ENCODE results near the gene KLHL42. TPM values are rescaled to one million over a fixed set of nuclear protein-coding genes. Genes with fewer than 3 reads are reported as not detected.

KLHL42 gene
- total and polyA plus RNA-seq, 2 of the 13 experiments (the other 11 are each of a cell fraction or from before 2014, with no cell fraction given), result 13.5 to 14.0 TPM

DNA sequence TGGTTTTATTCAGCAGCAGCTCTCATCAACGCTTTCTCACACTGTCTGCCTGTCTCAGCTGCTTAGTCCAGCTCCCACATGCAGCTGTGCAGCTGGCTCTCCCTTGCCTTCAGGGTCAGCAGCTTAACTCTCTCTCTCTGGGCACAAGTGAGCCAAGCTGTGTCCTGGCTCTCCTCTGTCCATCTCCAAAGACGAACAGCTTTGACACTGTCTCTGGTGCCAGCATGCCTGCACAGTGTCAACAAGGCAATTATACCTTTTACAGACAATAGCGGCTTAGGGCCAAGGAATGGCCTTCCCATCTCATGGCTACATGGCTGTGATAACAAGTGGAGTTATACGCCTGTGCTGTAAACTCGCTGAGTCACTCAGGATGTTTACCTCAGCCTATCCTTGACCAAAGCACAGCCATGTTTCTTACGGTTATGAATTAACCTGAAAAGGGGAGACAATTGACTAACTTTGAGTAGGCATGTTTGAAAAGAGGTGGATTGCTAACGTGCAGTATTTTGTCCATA is 38.4 kb downstream of the KLHL42 start (continued):
- TF ChIP-seq ZNF792 (CRISPR knock-in tag; IDR thresholded peaks at IDR 0.05) (0 out of 2 replicates have a peak, but pooled peaks have one; percentile 18), TEAD3 (CRISPR knock-in tag; optimal IDR thresholded peaks at IDR 0.05; ENCODE audit: borderline replicate concordance) (peak; percentile 38), SMAD3 (CRISPR knock-in tag; IDR thresholded peaks at IDR 0.05) (no peak), PPARG (CRISPR knock-in tag; conservative IDR thresholded peaks at IDR 0.05) (no peak), ZNF879 (CRISPR knock-in tag; IDR thresholded peaks at IDR 0.05) (no peak), MXI1 (IDR thresholded peaks at IDR 0.05; ENCODE audit: borderline replicate concordance, low read depth, low read length) (no peak), ZMAT3 (CRISPR knock-in tag; conservative IDR thresholded peaks at IDR 0.05) (no peak), ZSCAN12 (CRISPR knock-in tag; IDR thresholded peaks at IDR 0.05) (no peak), HDAC6 (IDR thresholded peaks at IDR 0.05; ENCODE audit: low read depth, low read length) (no peak), ZEB1 (IDR thresholded peaks at IDR 0.05; ENCODE audit: insufficient replicate concordance, low read depth) (no peak), SIX4 (CRISPR knock-in tag; IDR thresholded peaks at IDR 0.05) (no peak), YEATS2 (CRISPR knock-in tag; IDR thresholded peaks at IDR 0.05; ENCODE audit: borderline replicate concordance) (no peak), ATRX (CRISPR knock-in tag; IDR thresholded peaks at IDR 0.05; ENCODE audit: borderline replicate concordance) (no peak), MBNL3 (CRISPR knock-in tag; conservative IDR thresholded peaks at IDR 0.05) (no peak), KDM5B (CRISPR knock-in tag; IDR thresholded peaks at IDR 0.05; ENCODE audit: borderline replicate concordance) (no peak), NFE2L2 (IDR thresholded peaks at IDR 0.05; ENCODE audit: low read length) (peak; percentile 92), DMAP1 (CRISPR knock-in tag; IDR thresholded peaks at IDR 0.05) (no peak), ZBTB1 (CRISPR knock-in tag; IDR thresholded peaks at IDR 0.05; ENCODE audit: borderline replicate concordance) (no peak), ZNF768 (CRISPR knock-in tag; IDR thresholded peaks at IDR 0.05) (peak; percentile 84)
- TF ChIP-seq, protein P1, sequence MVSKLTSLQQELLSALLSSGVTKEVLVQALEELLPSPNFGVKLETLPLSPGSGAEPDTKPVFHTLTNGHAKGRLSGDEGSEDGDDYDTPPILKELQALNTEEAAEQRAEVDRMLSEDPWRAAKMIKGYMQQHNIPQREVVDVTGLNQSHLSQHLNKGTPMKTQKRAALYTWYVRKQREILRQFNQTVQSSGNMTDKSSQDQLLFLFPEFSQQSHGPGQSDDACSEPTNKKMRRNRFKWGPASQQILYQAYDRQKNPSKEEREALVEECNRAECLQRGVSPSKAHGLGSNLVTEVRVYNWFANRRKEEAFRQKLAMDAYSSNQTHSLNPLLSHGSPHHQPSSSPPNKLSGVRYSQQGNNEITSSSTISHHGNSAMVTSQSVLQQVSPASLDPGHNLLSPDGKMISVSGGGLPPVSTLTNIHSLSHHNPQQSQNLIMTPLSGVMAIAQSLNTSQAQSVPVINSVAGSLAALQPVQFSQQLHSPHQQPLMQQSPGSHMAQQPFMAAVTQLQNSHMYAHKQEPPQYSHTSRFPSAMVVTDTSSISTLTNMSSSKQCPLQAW (CRISPR knock-in tag; IDR thresholded peaks at IDR 0.05), result peak; percentile 51; the same call in 1 of the 2 replicates
- TF ChIP-seq, protein P2, sequence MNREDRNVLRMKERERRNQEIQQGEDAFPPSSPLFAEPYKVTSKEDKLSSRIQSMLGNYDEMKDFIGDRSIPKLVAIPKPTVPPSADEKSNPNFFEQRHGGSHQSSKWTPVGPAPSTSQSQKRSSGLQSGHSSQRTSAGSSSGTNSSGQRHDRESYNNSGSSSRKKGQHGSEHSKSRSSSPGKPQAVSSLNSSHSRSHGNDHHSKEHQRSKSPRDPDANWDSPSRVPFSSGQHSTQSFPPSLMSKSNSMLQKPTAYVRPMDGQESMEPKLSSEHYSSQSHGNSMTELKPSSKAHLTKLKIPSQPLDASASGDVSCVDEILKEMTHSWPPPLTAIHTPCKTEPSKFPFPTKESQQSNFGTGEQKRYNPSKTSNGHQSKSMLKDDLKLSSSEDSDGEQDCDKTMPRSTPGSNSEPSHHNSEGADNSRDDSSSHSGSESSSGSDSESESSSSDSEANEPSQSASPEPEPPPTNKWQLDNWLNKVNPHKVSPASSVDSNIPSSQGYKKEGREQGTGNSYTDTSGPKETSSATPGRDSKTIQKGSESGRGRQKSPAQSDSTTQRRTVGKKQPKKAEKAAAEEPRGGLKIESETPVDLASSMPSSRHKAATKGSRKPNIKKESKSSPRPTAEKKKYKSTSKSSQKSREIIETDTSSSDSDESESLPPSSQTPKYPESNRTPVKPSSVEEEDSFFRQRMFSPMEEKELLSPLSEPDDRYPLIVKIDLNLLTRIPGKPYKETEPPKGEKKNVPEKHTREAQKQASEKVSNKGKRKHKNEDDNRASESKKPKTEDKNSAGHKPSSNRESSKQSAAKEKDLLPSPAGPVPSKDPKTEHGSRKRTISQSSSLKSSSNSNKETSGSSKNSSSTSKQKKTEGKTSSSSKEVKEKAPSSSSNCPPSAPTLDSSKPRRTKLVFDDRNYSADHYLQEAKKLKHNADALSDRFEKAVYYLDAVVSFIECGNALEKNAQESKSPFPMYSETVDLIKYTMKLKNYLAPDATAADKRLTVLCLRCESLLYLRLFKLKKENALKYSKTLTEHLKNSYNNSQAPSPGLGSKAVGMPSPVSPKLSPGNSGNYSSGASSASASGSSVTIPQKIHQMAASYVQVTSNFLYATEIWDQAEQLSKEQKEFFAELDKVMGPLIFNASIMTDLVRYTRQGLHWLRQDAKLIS (CRISPR knock-in tag; IDR thresholded peaks at IDR 0.05), result no peak
- TF ChIP-seq, protein P3, sequence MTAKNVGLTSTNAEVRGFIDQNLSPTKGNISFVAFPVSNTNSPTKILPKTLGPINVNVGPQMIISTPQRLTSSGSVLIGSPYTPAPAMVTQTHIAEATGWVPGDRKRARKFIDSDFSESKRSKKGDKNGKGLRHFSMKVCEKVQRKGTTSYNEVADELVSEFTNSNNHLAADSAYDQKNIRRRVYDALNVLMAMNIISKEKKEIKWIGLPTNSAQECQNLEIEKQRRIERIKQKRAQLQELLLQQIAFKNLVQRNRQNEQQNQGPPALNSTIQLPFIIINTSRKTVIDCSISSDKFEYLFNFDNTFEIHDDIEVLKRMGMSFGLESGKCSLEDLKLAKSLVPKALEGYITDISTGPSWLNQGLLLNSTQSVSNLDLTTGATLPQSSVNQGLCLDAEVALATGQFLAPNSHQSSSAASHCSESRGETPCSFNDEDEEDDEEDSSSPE (CRISPR knock-in tag; IDR thresholded peaks at IDR 0.05), result no peak
- TF ChIP-seq, protein P4, sequence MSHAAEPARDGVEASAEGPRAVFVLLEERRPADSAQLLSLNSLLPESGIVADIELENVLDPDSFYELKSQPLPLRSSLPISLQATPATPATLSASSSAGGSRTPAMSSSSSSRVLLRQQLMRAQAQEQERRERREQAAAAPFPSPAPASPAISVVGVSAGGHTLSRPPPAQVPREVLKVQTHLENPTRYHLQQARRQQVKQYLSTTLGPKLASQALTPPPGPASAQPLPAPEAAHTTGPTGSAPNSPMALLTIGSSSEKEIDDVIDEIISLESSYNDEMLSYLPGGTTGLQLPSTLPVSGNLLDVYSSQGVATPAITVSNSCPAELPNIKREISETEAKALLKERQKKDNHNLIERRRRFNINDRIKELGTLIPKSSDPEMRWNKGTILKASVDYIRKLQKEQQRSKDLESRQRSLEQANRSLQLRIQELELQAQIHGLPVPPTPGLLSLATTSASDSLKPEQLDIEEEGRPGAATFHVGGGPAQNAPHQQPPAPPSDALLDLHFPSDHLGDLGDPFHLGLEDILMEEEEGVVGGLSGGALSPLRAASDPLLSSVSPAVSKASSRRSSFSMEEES (CRISPR knock-in tag; IDR thresholded peaks at IDR 0.05), result no peak
